CD4-positive, alpha-beta T cell treated with Interleukin-6 for 4 hours (primary cell): ENCODE measurements around the gene PLA2G3.
A peak's percentile ranks its signal among the peaks of the same experiment; 100 is the strongest.
"Not testable (repeated sequence)": the region's sequence is repeated elsewhere in the genome, so short reads cannot be mapped to it uniquely, and the experiment has no call there.

Source experiments
- DNase-seq: peaks from one replicate; pipeline ENCODE4 v3.0.0-alpha.2; 2020; ENCODE audit warnings: mixed read lengths

PLA2G3 gene

DNA sequence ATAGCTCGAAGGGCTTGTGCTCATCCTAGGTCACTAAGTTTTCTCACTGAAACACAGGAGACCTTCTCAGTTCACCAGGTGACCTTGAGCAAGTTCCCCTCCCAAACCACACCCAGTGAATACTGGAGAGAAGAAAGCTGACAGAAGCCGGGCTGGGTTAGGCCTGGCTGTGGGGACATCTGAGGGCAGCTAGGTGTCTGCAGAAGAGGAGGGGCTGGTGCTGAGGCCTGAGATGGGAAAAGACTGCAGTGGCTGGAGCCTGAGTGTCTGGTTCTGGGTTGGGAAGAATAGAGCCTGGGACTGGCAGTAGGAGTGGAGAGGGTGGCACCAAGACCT, 18.1 kb downstream of the PLA2G3 start:
- no peak for DNase-seq

DNA sequence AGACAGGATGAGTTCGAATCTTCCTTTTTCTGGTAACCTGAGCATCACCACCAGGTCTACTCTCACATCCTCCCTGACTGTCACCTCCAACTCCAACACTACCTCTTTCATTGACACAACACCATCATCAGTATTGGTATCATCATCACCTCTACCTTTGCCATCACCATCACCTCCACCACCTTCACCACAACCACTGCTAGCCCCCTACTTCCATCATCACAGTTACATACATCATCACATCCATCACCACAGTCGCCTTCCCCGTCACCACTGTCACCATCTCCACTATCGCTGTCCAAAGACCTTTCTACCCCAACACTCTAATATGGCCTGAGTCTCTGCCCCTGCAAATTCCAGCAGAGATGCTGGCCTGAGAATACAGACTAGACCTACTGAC, 18.9 kb downstream of the PLA2G3 start:
- DNase-seq, result no peak

GRCh38 chr22:31120642-31121041, 19.7 kb downstream of the PLA2G3 start:
- no peak for DNase-seq

- DNase-seq, result no peak
These were observed 20.1 kb downstream of the PLA2G3 start for GRCh38 chr22:31120230-31120629.

- no peak for DNase-seq
These were observed 21.1 kb downstream of the PLA2G3 start for GRCh38 chr22:31119026-31119717.

- no peak for DNase-seq
These were observed 22.1 kb downstream of the PLA2G3 start for GRCh38 chr22:31118046-31118820.

DNA sequence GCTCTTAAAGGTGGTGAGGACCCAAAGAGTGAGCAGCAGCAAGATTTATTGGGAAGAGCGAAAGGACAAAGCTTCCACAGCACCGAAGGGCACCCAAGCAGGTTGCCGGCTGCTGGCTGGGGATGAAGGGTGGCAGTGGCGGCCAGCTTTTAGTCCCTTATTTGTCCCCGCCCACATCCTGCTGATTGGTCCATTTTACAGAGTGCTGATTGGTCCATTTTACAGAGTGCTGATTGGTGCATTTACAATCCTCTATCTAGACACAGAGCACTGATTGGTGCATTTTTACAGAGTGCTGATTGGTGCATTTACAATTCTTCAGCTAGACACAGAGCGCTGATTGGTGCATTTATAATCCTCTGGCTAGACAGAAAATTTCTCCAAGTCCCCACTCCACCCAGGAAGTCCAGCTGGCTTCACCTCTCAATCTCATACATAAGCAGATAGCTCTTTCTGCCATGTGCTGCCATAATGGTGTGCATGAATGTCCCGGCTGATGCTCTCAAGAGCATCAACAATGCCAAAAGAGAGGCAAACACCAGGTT, 27.7 kb downstream of the PLA2G3 start:
- DNase-seq, result not testable (repeated sequence)

- DNase-seq, result no peak
These were observed 32.5 kb downstream of the PLA2G3 start for GRCh38 chr22:31107894-31108218.

- peak; percentile 95 for DNase-seq
These were observed 33.0 kb downstream of the PLA2G3 start, which contains the start of gene SELENOM for GRCh38 chr22:31107178-31107893. TSS of gene SELENOM (minus strand) at chr22:31107568. CDS start at chr22:31107505, 63 bp downstream.

DNA sequence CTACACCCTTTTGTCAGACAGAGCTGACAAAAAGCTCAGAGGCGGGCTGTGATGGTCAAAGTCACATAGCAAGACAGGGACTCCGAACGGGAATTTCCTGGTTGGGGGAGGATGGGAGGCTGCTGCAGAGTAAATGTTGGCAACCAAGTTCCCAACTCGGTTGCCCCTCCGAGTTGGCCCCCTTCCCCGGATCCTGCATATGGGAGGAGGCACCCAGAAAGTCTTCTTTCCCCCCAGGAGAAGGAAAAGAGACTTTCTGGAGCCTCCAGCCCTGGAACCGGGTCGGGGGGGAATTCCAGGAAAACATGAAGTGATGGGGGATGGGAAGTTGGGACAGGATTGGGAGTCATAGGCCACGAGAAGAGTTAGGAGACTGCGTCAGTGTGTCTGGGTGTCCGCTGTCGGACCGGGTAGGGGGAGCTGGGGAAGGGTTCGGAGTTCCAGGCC, 33.6 kb downstream of the PLA2G3 start:
- DNase-seq, result no peak

- no peak for DNase-seq
These were observed 34.2 kb downstream of the PLA2G3 start for GRCh38 chr22:31106001-31106571.

GRCh38 chr22:31105282-31105929, 34.9 kb downstream of the PLA2G3 start:
- DNase-seq, result no peak

DNA sequence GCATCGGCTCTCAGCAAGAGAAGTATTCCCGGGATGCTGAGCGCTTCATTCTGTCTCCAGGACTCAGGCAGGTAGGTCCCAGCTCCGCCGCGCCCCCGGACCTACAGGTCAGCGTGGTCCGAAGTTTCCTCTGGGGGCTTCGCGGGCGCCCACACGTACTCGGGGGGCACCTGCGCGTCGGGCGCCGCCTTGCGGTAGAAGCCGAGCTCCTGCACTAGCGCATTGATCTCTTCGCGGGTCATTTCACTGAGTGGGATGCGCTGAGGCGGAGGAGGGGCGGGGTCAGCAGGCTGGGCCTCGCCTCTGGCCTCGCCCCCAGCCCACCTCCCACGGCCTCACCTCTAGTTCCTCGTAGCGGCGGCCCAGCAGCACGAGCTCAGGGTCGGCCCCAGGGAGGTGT, 35.4 kb downstream of the PLA2G3 start:
- peak; percentile 12 for DNase-seq

GRCh38 chr22:31103899-31104694, 36.2 kb downstream of the PLA2G3 start:
- DNase-seq, result no peak

- DNase-seq, result no peak
These were observed 37.2 kb downstream of the PLA2G3 start for GRCh38 chr22:31103111-31103510.

GRCh38 chr22:31102441-31103081, 37.7 kb downstream of the PLA2G3 start:
- no peak for DNase-seq

DNA sequence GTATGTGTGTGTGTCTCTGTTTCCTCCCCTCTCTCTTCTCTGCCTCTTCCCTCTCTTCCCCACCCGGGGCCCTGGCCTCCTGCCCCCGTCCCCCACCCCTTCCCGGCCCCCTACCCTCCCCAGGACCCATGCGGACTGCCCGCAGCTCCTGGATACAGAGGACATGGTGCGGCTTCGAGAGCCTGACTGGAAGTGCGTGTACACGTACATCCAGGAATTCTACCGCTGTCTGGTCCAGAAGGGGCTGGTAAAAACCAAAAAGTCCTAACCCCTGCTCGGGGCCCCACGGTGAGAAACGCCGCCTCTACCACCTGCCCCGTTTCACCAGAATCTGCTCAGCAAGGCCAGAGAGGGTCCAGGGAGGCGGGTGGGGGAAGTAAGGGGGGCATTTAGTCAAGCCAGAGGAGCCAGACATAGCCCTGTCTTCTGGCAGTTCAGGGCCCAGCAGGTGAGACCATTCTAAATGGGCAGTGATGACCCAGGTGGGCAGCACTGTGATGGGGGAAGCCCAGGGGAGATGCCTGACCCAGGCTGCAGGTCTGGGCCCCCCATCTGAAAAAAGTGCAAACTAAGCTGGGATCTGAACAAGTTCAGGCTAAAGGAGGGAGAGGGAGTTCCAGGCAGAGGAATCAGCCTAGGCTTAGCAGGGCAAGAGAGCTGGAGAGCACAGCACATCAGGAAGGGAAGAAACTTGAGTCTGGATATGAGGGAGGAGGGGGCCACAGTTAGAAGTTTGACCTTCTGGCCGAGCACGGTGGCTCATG, 39.4 kb downstream of the PLA2G3 start:
- DNase-seq, result no peak

DNA sequence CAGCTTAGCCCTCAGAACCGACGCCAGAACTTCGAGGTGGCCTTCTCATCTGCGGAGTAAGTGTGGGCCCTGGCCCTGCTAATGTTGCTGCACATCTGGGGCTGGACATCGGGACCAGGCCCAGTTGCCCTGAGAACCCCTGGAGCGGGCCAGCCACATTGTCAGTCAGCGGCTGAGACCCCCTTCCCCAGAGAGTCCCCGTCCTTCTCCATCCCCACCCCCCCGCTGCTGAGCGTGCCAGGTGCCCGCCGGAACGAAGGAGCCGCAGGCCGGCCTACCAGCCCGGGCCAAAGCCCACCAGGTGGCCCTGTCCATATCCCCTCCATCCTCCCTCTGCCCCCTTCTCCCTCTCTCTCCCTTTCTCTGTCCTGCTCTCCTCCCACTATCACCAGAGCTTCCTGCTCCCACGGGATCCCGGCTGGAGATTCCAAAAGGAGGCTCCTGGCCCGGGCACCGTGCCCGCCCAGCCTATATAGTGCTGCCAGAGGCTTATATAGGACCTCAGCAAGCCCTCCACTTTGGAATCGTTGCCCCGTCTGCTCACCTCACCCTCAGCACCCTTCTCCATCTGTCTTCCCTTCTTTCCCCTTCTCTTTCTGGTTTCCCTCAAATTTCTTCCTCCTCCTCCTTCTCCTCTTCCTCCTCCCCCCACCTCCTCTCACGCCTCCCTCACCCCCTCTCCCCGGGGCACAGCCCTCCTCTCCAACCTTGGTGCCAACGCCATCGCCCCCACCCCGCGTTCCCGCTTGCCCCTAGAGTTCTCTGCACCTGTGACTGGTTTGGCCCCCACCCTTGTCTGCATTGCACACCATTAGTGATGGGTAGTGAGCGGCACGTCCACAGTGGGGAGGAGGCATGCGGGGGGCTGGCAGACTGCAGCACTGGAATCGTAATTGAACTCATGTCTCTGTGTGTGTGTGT, 40.2 kb downstream of the PLA2G3 start:
- no peak for DNase-seq

DNA sequence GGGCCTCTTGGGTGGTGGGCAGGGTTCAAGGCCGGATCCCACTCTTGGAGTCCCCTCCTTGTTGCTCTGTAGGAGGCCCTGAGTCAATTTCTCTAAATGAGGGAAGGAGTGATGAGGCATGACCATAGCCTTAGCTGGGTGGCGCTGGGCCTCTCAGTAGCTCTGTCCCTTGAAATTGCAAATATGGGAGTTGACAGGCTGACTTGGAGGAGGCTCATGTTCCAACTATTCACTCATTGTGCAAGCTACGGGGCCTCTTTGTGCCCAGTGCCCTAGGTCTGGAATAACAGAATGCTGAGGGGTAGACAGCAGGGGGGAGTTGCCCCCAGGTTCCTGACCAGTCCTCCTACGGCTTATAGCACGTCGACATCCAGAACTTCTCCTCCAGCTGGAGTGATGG, 40.9 kb downstream of the PLA2G3 start:
- DNase-seq, result no peak
